Pancreas (tissue), 10 donors: ENCODE data around the gene OR2T35. TPM values are rescaled to one million over a fixed set of nuclear protein-coding genes. Genes with fewer than 3 reads are reported as not detected.

ENCODE experiments used
- ATAC-seq, 4 donors: fragments of 200-7000 bp; cut with Tn5 transposase; one replicate each; pipeline versions ENCODE4 v1.8.0 to v1.9.1; 2020; ENCODE audit warnings: mild to moderate bottlenecking in 4 of 4, moderate library complexity in 4 of 4
- DNase-seq, 6 donors: peaks; one replicate each; pipeline ENCODE4 v3.0.0-alpha.2; 2020
- FAIRE-seq: peaks from 2 replicates; lab custom pipeline; 2012; peaks lifted over from hg19 to GRCh38; lab: Jason Lieb, UNC
- H3K27ac ChIP-seq, 4 donors: fragments of 200-600 bp; sonication (generic); 1 replicate in 3 of 4; 2 replicates in 1 of 4; pipeline versions ENCODE4 v1.5.0 to v1.8.0; 2020
- H3K27me3 ChIP-seq, 4 donors: fragments of 200-600 bp; one replicate each; pipeline ENCODE4 v1.8.0; 2021
- H3K36me3 ChIP-seq, 3 donors: fragments of 200-600 bp; sonication (generic) in 1 of 3; one replicate each; pipeline versions ENCODE4 v1.5.0 to v1.8.0; 2020 to 2021
- H3K4me1 ChIP-seq, 3 donors: fragments of 200-600 bp; one replicate each; pipeline ENCODE4 v1.8.0; 2021
- H3K4me3 ChIP-seq, 4 donors: fragments of 200-600 bp; sonication (generic) in 2 of 4; one replicate each; pipeline versions ENCODE4 v1.5.0 to v1.8.0; 2020 to 2021
- H3K9me3 ChIP-seq, 4 donors: fragments of 200-600 bp; one replicate each; pipeline ENCODE4 v1.8.0; 2021
- WGBS, 2 donors: extraction: QIAGEN DNeasy Blood & Tissue Kit; methylation state at CpG; one replicate each; pipeline ENCODE4 v1.1.7; 2013; 5-methylcytosine and 5-hydroxymethylcytosine counted together
- intact Hi-C, 3 donors: fragments of 100-400 bp; cut with DNase I; formaldehyde crosslinking; loops; one replicate each; pipeline versions ENCODE4 v1.11.1 to v1.14.2; 2022
- polyA plus RNA-seq, 2 donors: library from polyadenylated mRNA; stranded (reverse); fragments of 200-250 nt; gene quantifications; one replicate each; pipeline ENCODE4 v1.2.3, GENCODE V29; 2013
- total RNA-seq, 6 donors: library from RNA; stranded (reverse); fragmentation: NEBNext Ultra II Directional in 4 of 6; extraction: Animal tissue kit (Norgen Biotek cat#: 25700) in 4 of 6; gene quantifications; one replicate each; pipeline versions ENCODE4 v1.2.1 to v1.2.4, GENCODE V29; 2021 to 2023
- TF ChIP-seq, protein P1 (sequence below), 4 donors: fragments of 200-600 bp; sonication (generic) in 3 of 4; IDR thresholded peaks; one replicate each; pipeline versions ENCODE4 v1.5.0 to v1.8.0; 2021; ENCODE audit warnings: antibody characterized with exemption in 4 of 4
- donor health status: healthy with polysubstance abuse.
- donor health status: DM: no; HTN: no; CAD: no; lungs with moderate emphysema.
- donor health status: DM: no; HTN: no; CAD: no.
- donor health status: control.
- donor health status: control.
- donor health status: Bipolar disorder and iron deficiency.
- donor health status: DM: yes; HTN: yes; CAD: no.
- donor health status: DM: no; HTN: no; CAD: no.
- donor health status: DM: no; HTN: no; CAD: no.
- donor health status: DM: yes; HTN: yes; CAD: no.

Gene OR2T35
- total and polyA plus RNA-seq, 8 donors, result not detected

DNA sequence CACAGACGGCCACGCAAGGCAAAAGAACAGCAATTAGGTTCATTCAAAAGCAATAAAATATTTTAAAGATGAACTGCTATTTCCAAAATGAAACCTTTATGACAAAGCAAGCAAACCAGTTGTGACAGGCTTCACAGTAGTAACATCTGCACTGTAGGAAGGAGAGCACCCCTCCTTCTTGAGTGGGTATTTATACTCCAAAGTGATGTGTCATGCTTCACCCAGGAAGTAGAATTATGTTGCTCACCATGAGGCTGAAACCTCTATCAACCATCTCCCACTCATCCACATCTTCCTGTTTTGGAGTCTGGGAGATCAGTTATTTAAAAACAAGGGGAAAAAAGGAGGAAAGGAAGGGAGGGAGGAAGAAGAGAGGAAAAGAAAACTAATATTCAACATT lies 48.5 kb downstream of the OR2T35 start:
- intact Hi-C loops, result no loop called here
- 46 to 52% methylated on average over 2 of the region's 2 CpGs for WGBS, 2 donors
- ATAC-seq (no peak), FAIRE-seq (no peak), DNase-seq (no peak)
- H3K27me3 ChIP-seq, result no peaks in the 10 kb centered on the region
- H3K4me1 ChIP-seq, result no peaks in the 10 kb centered on the region
- H3K4me3 ChIP-seq, result no peak overlapping the region
- no peaks in the 10 kb centered on the region for H3K9me3 ChIP-seq
- H3K27ac ChIP-seq, result no peak overlapping the region
- TF ChIP-seq, protein P1, sequence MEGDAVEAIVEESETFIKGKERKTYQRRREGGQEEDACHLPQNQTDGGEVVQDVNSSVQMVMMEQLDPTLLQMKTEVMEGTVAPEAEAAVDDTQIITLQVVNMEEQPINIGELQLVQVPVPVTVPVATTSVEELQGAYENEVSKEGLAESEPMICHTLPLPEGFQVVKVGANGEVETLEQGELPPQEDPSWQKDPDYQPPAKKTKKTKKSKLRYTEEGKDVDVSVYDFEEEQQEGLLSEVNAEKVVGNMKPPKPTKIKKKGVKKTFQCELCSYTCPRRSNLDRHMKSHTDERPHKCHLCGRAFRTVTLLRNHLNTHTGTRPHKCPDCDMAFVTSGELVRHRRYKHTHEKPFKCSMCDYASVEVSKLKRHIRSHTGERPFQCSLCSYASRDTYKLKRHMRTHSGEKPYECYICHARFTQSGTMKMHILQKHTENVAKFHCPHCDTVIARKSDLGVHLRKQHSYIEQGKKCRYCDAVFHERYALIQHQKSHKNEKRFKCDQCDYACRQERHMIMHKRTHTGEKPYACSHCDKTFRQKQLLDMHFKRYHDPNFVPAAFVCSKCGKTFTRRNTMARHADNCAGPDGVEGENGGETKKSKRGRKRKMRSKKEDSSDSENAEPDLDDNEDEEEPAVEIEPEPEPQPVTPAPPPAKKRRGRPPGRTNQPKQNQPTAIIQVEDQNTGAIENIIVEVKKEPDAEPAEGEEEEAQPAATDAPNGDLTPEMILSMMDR (IDR thresholded peaks at IDR 0.05), result no peak
- H3K36me3 ChIP-seq, result no peaks in the 10 kb centered on the region

DNA sequence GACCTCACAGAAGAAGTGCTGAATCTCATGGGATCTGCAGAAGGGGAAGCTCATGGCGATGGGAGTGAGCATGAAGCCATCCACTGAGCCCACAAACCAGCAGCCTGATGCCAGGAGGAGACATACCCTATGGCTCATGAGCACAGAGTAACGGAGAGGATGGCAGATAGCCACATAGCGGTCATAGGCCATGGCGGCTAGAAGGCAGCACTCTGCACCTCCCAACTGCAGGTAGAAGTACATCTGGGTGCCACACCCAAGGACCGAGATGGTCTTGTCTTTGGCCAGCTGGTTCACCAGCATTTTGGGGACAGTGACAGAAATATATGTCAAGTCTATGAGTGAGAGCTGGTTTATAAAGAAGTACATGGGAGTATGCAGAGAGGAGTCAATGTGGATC lies 51.9 kb downstream of the OR2T35 start:
- TF ChIP-seq, protein P1 (IDR thresholded peaks at IDR 0.05), result no peak
- no peak overlapping the region for H3K4me3 ChIP-seq
- WGBS, 2 donors, result 65 to 81% methylated on average over 5 of the region's 5 CpGs
- intact Hi-C loops, result no loop called here
- DNase-seq (no peak), ATAC-seq (no peak), FAIRE-seq (no peak)
- H3K9me3 ChIP-seq, result no peaks in the 10 kb centered on the region
- H3K27ac ChIP-seq, result no peak overlapping the region
- H3K27me3 ChIP-seq, result no peaks in the 10 kb centered on the region
- no peaks in the 10 kb centered on the region for H3K36me3 ChIP-seq
- no peaks in the 10 kb centered on the region for H3K4me1 ChIP-seq

DNA sequence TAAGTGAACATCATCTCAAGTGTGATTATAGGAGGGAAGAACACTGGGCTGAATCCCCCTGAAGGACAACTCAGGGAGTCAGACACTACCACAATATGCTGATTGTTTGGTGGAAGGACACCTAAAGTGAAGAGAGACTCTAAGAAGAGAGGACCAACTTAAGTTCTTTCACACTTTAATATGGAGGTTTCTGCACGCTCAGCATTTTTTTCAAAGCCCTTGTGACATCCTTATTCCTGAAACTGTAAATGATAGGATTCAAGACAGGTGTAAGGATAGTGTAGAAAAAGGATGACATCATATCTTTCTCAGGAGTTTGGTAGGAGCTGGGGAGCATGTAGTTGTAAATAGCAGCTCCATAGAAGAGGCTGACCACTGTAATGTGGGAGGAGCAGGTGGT lies 52.4 kb downstream of the OR2T35 start:
- no peaks in the 10 kb centered on the region for H3K4me1 ChIP-seq
- WGBS, 2 donors, result 43 to 61% methylated on average over 1 of the region's 1 CpG
- intact Hi-C loops, result no loop called here
- H3K36me3 ChIP-seq, result no peaks in the 10 kb centered on the region
- H3K9me3 ChIP-seq, result no peaks in the 10 kb centered on the region
- H3K27ac ChIP-seq, result no peak overlapping the region
- TF ChIP-seq, protein P1 (IDR thresholded peaks at IDR 0.05), result no peak
- DNase-seq (no peak), FAIRE-seq (no peak), ATAC-seq (no peak)
- H3K4me3 ChIP-seq, result no peak overlapping the region
- no peaks in the 10 kb centered on the region for H3K27me3 ChIP-seq

DNA sequence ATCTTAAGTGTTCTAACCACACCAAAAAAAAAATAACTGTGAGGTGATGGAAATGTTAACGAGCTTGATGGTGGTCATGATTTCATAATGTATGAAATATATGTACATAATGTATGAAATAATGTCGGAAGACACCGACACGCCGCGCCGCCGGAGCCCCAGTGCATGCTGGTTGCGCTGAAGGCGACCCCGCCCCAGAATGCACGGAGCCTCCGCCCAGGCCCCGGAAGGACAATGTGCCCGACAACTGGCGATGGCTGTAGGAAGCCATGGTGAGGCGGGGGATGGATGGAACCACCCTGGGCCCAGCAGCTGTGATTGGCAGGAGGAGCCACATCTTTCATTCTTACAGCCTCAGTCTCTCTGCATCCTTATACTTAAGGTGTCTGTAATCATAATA lies 55.0 kb downstream of the OR2T35 start:
- Histone ChIP-seq H3K36me3 (no peaks in the 10 kb centered on the region), H3K4me3 (no peak overlapping the region), H3K9me3 (no peaks in the 10 kb centered on the region), H3K27me3 (peaks cover 0 to 3% (median 0%) of the 10 kb centered on the region in 4 donors), H3K27ac (no peak overlapping the region), H3K4me1 (no peaks in the 10 kb centered on the region)
- intact Hi-C loops, result no loop called here
- WGBS, 2 donors, result 86 to 88% methylated on average over 17 of the region's 17 CpGs
- ATAC-seq (no peak), FAIRE-seq (no peak), DNase-seq (peak in 1 of 6 donors; percentile 22)
- TF ChIP-seq, protein P1 (IDR thresholded peaks at IDR 0.05), result no peak

DNA sequence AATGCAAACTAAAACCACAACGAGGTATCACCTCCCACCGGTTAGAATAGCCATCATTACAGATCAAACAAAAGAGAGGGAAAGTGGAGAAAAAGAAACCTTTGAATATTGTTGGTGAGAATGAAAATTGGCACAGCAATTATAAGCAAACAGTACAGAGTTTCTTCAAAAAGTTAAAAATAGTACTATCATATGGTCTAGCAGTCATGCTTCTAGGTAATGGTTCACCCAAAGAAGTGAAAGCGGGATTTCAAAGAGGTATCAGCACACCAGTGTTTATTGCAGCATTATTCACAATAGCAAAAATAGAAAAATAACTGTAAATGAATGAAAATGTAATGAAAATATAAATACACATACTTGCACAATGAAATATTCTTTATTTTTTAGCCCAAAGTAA lies 55.7 kb downstream of the OR2T35 start:
- intact Hi-C loops, result no loop called here
- Histone ChIP-seq H3K27ac (no peak overlapping the region), H3K27me3 (peaks cover 0 to 3% (median 0%) of the 10 kb centered on the region in 4 donors), H3K4me1 (no peaks in the 10 kb centered on the region), H3K4me3 (no peak overlapping the region), H3K9me3 (no peaks in the 10 kb centered on the region), H3K36me3 (no peaks in the 10 kb centered on the region)
- TF ChIP-seq, protein P1 (IDR thresholded peaks at IDR 0.05), result no peak
- no peak for FAIRE-seq
- 54 to 76% methylated on average over 3 of the region's 3 CpGs for WGBS, 2 donors
- DNase-seq, result no peak
- ATAC-seq, result no peak

Other genes starting within 250 kb of the OR2T35 start
- gene OR2T1, start 242.2 kb downstream of the OR2T35 start, total RNA-seq, result not detected
- not detected for gene OR2T1, start 242.2 kb downstream of the OR2T35 start, polyA plus RNA-seq
- gene OR2T2, start 199.6 kb downstream of the OR2T35 start, total RNA-seq, result under 1 TPM in 1 of 6 donors, not detected in 5; 0.06 TPM
- not detected for gene OR2T2, start 199.6 kb downstream of the OR2T35 start, polyA plus RNA-seq
- gene OR2T3, start 171.9 kb downstream of the OR2T35 start, total RNA-seq, result not detected
- gene OR2T3, start 171.9 kb downstream of the OR2T35 start, polyA plus RNA-seq, result not detected
- not detected for gene OR2T5, start 156.7 kb downstream of the OR2T35 start, total RNA-seq
- not detected for gene OR2T5, start 156.7 kb downstream of the OR2T35 start, polyA plus RNA-seq
- not detected for gene OR2G6, start 137.2 kb downstream of the OR2T35 start, total RNA-seq
- gene OR2G6, start 137.2 kb downstream of the OR2T35 start, polyA plus RNA-seq, result not detected
- under 1 TPM in 1 of 6 donors, not detected in 5; 0.12 TPM for gene OR2T29, start 82.5 kb downstream of the OR2T35 start, total RNA-seq
- not detected for gene OR2T29, start 82.5 kb downstream of the OR2T35 start, polyA plus RNA-seq
- gene OR2T34, start 70.5 kb downstream of the OR2T35 start, total RNA-seq, result not detected
- not detected for gene OR2T34, start 70.5 kb downstream of the OR2T35 start, polyA plus RNA-seq
- under 1 TPM in 1 of 6 donors, not detected in 5; 0.12 TPM for gene OR2T10, start 47.6 kb downstream of the OR2T35 start, total RNA-seq
- gene OR2T10, start 47.6 kb downstream of the OR2T35 start, polyA plus RNA-seq, result under 1 TPM; 0.23 TPM
- gene OR2T11, start 10.2 kb downstream of the OR2T35 start, total RNA-seq, result under 1 TPM in 2 of 6 donors, not detected in 4; 0.09 to 0.12 TPM
- under 1 TPM in 1 of 2 donors, not detected in 1; 0.04 TPM for gene OR2T11, start 10.2 kb downstream of the OR2T35 start, polyA plus RNA-seq
- gene OR2T27, start 10.2 kb upstream of the OR2T35 start, total RNA-seq, result not detected
- gene OR2T27, start 10.2 kb upstream of the OR2T35 start, polyA plus RNA-seq, result not detected
- not detected for gene OR14I1, start 57.5 kb upstream of the OR2T35 start, total RNA-seq
- gene OR14I1, start 57.5 kb upstream of the OR2T35 start, polyA plus RNA-seq, result not detected
- not detected for gene LYPD8, start 110.5 kb upstream of the OR2T35 start, total RNA-seq
- gene LYPD8, start 110.5 kb upstream of the OR2T35 start, polyA plus RNA-seq, result not detected
- 10 to 100 TPM in 1 of 6 donors, 1 to 10 TPM in 5; 6.1 to 15.7 (median 7.6) TPM for gene SH3BP5L, start 180.6 kb upstream of the OR2T35 start, total RNA-seq
- 10 to 100 TPM; 13.6 to 15.8 TPM for gene SH3BP5L, start 180.6 kb upstream of the OR2T35 start, polyA plus RNA-seq
- 10 to 100 TPM; 13.0 to 22.6 (median 15.5) TPM for gene ZNF672, start 192.9 kb upstream of the OR2T35 start, total RNA-seq
- gene ZNF672, start 192.9 kb upstream of the OR2T35 start, polyA plus RNA-seq, result 10 to 100 TPM in 1 of 2 donors, 1 to 10 TPM in 1; 9.7 to 16.0 TPM
- 10 to 100 TPM; 11.9 to 36.5 (median 21.3) TPM for gene ZNF692, start 213.8 kb upstream of the OR2T35 start, total RNA-seq
- 100 to 1,000 TPM; 191 to 233 TPM for gene ZNF692, start 213.8 kb upstream of the OR2T35 start, polyA plus RNA-seq